ENCODE measurements around the gene NR3C2.

DNA sequence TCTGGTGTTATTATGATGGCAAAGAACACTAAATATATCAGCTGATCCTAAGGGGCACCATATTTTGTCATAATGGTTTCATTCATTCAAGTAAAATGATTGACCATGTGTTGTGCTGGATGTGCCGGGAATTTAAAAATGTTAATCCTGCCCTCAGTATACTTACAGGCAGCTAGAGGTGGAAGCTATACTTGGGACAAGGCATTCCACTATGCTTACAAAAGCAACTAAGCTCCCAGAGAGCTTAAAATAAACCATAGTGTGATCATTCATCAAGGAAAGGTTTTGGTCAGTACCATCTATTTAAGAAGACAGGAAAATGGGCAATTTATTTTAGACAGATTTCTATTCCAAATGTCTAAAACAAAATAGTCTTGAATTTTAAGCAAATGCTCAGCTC lies 46.4 kb downstream of the NR3C2 start:
- TF ChIP-seq KDM1A (IDR thresholded peaks at IDR 0.05; ENCODE audit: borderline replicate concordance) (no peak), KAT2A (conservative IDR thresholded peaks at IDR 0.05; ENCODE audit: control insufficient read depth, low read depth, low read length) (no peak), TAF1 (IDR thresholded peaks at IDR 0.05; ENCODE audit: borderline replicate concordance, low read depth, low read length) (no peak), EED (IDR thresholded peaks at IDR 0.05; ENCODE audit: low read depth) (no peak), POLR2AphosphoS5 (IDR thresholded peaks at IDR 0.05; ENCODE audit: low read length) (no peak), RFX5 (IDR thresholded peaks at IDR 0.05; ENCODE audit: low read depth, low read length) (no peak), BCL11A (IDR thresholded peaks at IDR 0.05; ENCODE audit: low read depth, low read length) (no peak), NR2C2 (IDR thresholded peaks at IDR 0.05; ENCODE audit: borderline replicate concordance, control insufficient read depth, insufficient read length, low read depth) (no peak), CBX5 (IDR thresholded peaks at IDR 0.05; ENCODE audit: low read depth) (no peak), FOXM1 (IDR thresholded peaks at IDR 0.05; ENCODE audit: low read depth, low read length) (no peak), NRF1 (conservative IDR thresholded peaks at IDR 0.05; ENCODE audit: low read depth, low read length) (no peak), SUPT20H (IDR thresholded peaks at IDR 0.05; ENCODE audit: borderline replicate concordance, control insufficient read depth, low read depth, low read length) (no peak)
- TF ChIP-seq, protein P1, sequence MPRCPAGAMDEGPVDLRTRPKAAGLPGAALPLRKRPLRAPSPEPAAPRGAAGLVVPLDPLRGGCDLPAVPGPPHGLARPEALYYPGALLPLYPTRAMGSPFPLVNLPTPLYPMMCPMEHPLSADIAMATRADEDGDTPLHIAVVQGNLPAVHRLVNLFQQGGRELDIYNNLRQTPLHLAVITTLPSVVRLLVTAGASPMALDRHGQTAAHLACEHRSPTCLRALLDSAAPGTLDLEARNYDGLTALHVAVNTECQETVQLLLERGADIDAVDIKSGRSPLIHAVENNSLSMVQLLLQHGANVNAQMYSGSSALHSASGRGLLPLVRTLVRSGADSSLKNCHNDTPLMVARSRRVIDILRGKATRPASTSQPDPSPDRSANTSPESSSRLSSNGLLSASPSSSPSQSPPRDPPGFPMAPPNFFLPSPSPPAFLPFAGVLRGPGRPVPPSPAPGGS (IDR thresholded peaks at IDR 0.05; ENCODE audit: borderline replicate concordance, insufficient read depth, low read depth, low read length, poor library complexity, severe bottlenecking) = no peak
- TF ChIP-seq, protein P2, sequence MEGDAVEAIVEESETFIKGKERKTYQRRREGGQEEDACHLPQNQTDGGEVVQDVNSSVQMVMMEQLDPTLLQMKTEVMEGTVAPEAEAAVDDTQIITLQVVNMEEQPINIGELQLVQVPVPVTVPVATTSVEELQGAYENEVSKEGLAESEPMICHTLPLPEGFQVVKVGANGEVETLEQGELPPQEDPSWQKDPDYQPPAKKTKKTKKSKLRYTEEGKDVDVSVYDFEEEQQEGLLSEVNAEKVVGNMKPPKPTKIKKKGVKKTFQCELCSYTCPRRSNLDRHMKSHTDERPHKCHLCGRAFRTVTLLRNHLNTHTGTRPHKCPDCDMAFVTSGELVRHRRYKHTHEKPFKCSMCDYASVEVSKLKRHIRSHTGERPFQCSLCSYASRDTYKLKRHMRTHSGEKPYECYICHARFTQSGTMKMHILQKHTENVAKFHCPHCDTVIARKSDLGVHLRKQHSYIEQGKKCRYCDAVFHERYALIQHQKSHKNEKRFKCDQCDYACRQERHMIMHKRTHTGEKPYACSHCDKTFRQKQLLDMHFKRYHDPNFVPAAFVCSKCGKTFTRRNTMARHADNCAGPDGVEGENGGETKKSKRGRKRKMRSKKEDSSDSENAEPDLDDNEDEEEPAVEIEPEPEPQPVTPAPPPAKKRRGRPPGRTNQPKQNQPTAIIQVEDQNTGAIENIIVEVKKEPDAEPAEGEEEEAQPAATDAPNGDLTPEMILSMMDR (IDR thresholded peaks at IDR 0.05 in 2 of 3, conservative IDR thresholded peaks at IDR 0.05 in 1 of 3; ENCODE audit: control insufficient read depth in 2 of 3, extremely low read depth in 1 of 3, insufficient read depth in 1 of 3, low read depth in 3 of 3, low read length in 3 of 3) = no peak
